IMR-90 (cell line): ENCODE results near the gene SPINK4. TPM values are rescaled to one million over a fixed set of nuclear protein-coding genes. Genes with fewer than 3 reads are reported as not detected.

Experiments used
- ATAC-seq: fragments of 200-7000 bp; cut with Tn5 transposase; 2 replicates; pipeline ENCODE4 v1.9.1; 2020; ENCODE audit warnings: low read depth, mild to moderate bottlenecking, moderate library complexity
- BruUV-seq: library from RNA; stranded (reverse); fragments of 400-500 nt; replicated peaks from 2 replicates; lab custom pipeline; 2021; lab: Mats Ljungman, UMichigan
- CTCF ChIA-PET: fragments of 300-600 bp; formaldehyde crosslinking; extraction: SDS; loops from one replicate; lab custom pipeline; 2021; ENCODE audit warnings: antibody characterized with exemption; lab: Yijun Ruan, JAX
- POLR2A ChIA-PET: fragments of 300-600 bp; sonication (Branson Sonifier 250); formaldehyde crosslinking; loops from one replicate; lab custom pipeline; 2022; ENCODE audit warnings: antibody characterized with exemption; ENCODE audit not compliant: unreplicated experiment; lab: Charles Lee
- DNase-seq: peaks from one replicate; pipeline ENCODE4 v3.0.0; 2013
- H2AFZ ChIP-seq: replicated peaks from 2 replicates; pipeline ENCODE3; 2013; ENCODE audit warnings: low read length, mild to moderate bottlenecking; ENCODE audit not compliant: poor library complexity
- H2AK5ac ChIP-seq: 2 replicates; pipeline ENCODE4 v1.6.1; 2013; ENCODE audit warnings: low read depth, low read length, inconsistent platforms
- H2AK9ac ChIP-seq: replicated peaks from 2 replicates; pipeline ENCODE3; 2013; ENCODE audit warnings: mild to moderate bottlenecking, low read depth, low read length, moderate library complexity; ENCODE audit not compliant: poor library complexity
- H2BK120ac ChIP-seq: 2 replicates; pipeline ENCODE4 v1.6.1; 2013; ENCODE audit warnings: low read depth, low read length, inconsistent platforms
- H2BK15ac ChIP-seq: 3 replicates; pipeline ENCODE4 v1.6.1; 2013; ENCODE audit warnings: low read depth, low read length, inconsistent platforms
- H2BK20ac ChIP-seq: 2 replicates; pipeline ENCODE4 v1.6.1; 2013; ENCODE audit warnings: low read depth, mild to moderate bottlenecking, inconsistent platforms, low read length, moderate library complexity
- H2BK5ac ChIP-seq: 2 replicates; pipeline ENCODE4 v1.6.1; 2013; ENCODE audit warnings: mild to moderate bottlenecking, low read depth, low read length, inconsistent platforms; ENCODE audit not compliant: poor library complexity, severe bottlenecking
- H3K14ac ChIP-seq: replicated peaks from 2 replicates; pipeline ENCODE4 v1.6.1; 2013; ENCODE audit warnings: low read depth, low read length, inconsistent platforms
- H3K18ac ChIP-seq: 2 replicates; pipeline ENCODE4 v1.6.1; 2013; ENCODE audit warnings: low read depth, low read length, control low read depth
- H3K23ac ChIP-seq: 2 replicates; pipeline ENCODE4 v1.6.1; 2013; ENCODE audit warnings: low read depth, low read length, inconsistent platforms
- H3K27ac ChIP-seq: 2 replicates; pipeline ENCODE4 v1.5.1; 2013; ENCODE audit warnings: mild to moderate bottlenecking, control low read depth, low read length; ENCODE audit not compliant: insufficient read depth
- H3K27me3 ChIP-seq: 2 replicates; pipeline ENCODE4 v1.6.1; 2013; ENCODE audit warnings: low read length; ENCODE audit not compliant: control insufficient read depth, insufficient read depth
- H3K36me3 ChIP-seq: 2 replicates; pipeline ENCODE4 v1.6.1; 2013; ENCODE audit warnings: low read length, mixed read lengths; ENCODE audit not compliant: control insufficient read depth, insufficient read depth
- H3K4ac ChIP-seq: 2 replicates; pipeline ENCODE4 v1.6.1; 2013; ENCODE audit warnings: low read depth, low read length, inconsistent platforms
- H3K4me1 ChIP-seq: 2 replicates; pipeline ENCODE4 v1.6.1; 2013; ENCODE audit warnings: low read length, mixed read lengths; ENCODE audit not compliant: control insufficient read depth, insufficient read depth
- H3K4me2 ChIP-seq: 2 replicates; pipeline ENCODE4 v1.6.1; 2013; ENCODE audit warnings: low read depth, mild to moderate bottlenecking, control low read depth, low read length, moderate library complexity
- H3K4me3 ChIP-seq: 2 replicates; pipeline ENCODE4 v1.5.1; 2013; ENCODE audit warnings: low read depth, mild to moderate bottlenecking, control low read depth, low read length, moderate library complexity; ENCODE audit not compliant: insufficient read depth
- H3K56ac ChIP-seq: 2 replicates; pipeline ENCODE4 v1.6.1; 2013; ENCODE audit warnings: low read length, inconsistent platforms; ENCODE audit not compliant: insufficient read depth; ENCODE audit errors: extremely low read depth
- H3K79me1 ChIP-seq, 2 experiments: 2 replicates each; pipeline ENCODE4 v1.6.1; 2013; ENCODE audit warnings: low read length in 2 of 2, inconsistent platforms in 1 of 2, low read depth in 1 of 2
- H3K9ac ChIP-seq: 2 replicates; pipeline ENCODE4 v1.6.1; 2013; ENCODE audit warnings: low read depth, low read length, control low read depth
- H3K9me1 ChIP-seq: 2 replicates; pipeline ENCODE4 v1.6.1; 2013; ENCODE audit warnings: low read length, inconsistent platforms; ENCODE audit not compliant: insufficient read depth
- H3K9me3 ChIP-seq: 2 replicates; pipeline ENCODE4 v1.6.1; 2013; ENCODE audit warnings: low read length; ENCODE audit not compliant: control insufficient read depth, insufficient read depth
- H4K20me1 ChIP-seq: 2 replicates; pipeline ENCODE4 v1.6.1; 2013; ENCODE audit warnings: low read length, inconsistent platforms; ENCODE audit not compliant: insufficient read depth
- H4K5ac ChIP-seq: 2 replicates; pipeline ENCODE4 v1.6.1; 2013; ENCODE audit warnings: mild to moderate bottlenecking, low read depth, low read length, control low read depth
- H4K8ac ChIP-seq, 2 experiments: 2 replicates each; pipeline ENCODE4 v1.6.1; 2013; ENCODE audit warnings: low read depth in 2 of 2, low read length in 2 of 2, control low read depth in 1 of 2, inconsistent platforms in 1 of 2
- H4K91ac ChIP-seq: 2 replicates; pipeline ENCODE4 v1.6.1; 2013; ENCODE audit warnings: low read depth, low read length, inconsistent platforms; ENCODE audit not compliant: insufficient read depth
- BHLHE40 ChIP-seq: fragments of 150-350 bp; IDR thresholded peaks from 2 replicates; pipeline ENCODE4 v1.6.1; 2016; ENCODE audit warnings: mild to moderate bottlenecking, low read depth, low read length
- CEBPB ChIP-seq: IDR thresholded peaks from 2 replicates; pipeline ENCODE4 v1.6.1; 2012; ENCODE audit warnings: low read depth, low read length, improper control_type of control experiment
- CHD1 ChIP-seq: IDR thresholded peaks from 2 replicates; pipeline ENCODE4 v1.6.1; 2012; ENCODE audit warnings: low read depth, low read length, improper control_type of control experiment
- FOS ChIP-seq: fragments of 150-350 bp; IDR thresholded peaks from 2 replicates; pipeline ENCODE4 v1.6.1; 2016; ENCODE audit warnings: low read depth, low read length
- MAFK ChIP-seq: IDR thresholded peaks from 2 replicates; pipeline ENCODE4 v1.6.1; 2012; ENCODE audit warnings: low read depth, low read length, improper control_type of control experiment
- MAZ ChIP-seq: IDR thresholded peaks from 2 replicates; pipeline ENCODE4 v1.6.1; 2012; ENCODE audit warnings: low read depth, mild to moderate bottlenecking, low read length, improper control_type of control experiment, moderate library complexity, borderline replicate concordance
- MXI1 ChIP-seq: IDR thresholded peaks from 2 replicates; pipeline ENCODE4 v1.6.1; 2012; ENCODE audit warnings: low read depth, mild to moderate bottlenecking, low read length, moderate library complexity, borderline replicate concordance
- NFE2L2 ChIP-seq: fragments of 150-350 bp; IDR thresholded peaks from 2 replicates; pipeline ENCODE4 v1.6.1; 2016; ENCODE audit warnings: low read depth, mild to moderate bottlenecking, low read length
- POLR2A ChIP-seq: IDR thresholded peaks from 2 replicates; pipeline ENCODE4 v1.6.1; 2012; ENCODE audit warnings: mild to moderate bottlenecking, low read depth, low read length
- RAD21 ChIP-seq: IDR thresholded peaks from 2 replicates; pipeline ENCODE4 v1.6.1; 2012; ENCODE audit warnings: low read length, improper control_type of control experiment
- RCOR1 ChIP-seq: IDR thresholded peaks from 2 replicates; pipeline ENCODE4 v1.6.1; 2012; ENCODE audit warnings: mild to moderate bottlenecking, low read length, improper control_type of control experiment; ENCODE audit not compliant: insufficient replicate concordance
- RFX5 ChIP-seq: IDR thresholded peaks from 2 replicates; pipeline ENCODE4 v1.8.0; 2012; ENCODE audit warnings: low read depth, mild to moderate bottlenecking, low read length, moderate library complexity
- SMC3 ChIP-seq: fragments of 150-350 bp; IDR thresholded peaks from 2 replicates; pipeline ENCODE4 v1.6.1; 2016; ENCODE audit warnings: low read depth, mild to moderate bottlenecking, antibody characterized with exemption, low read length, moderate library complexity
- WGBS, 2 experiments: methylation state at CpG; one replicate each; pipeline versions ENCODE4 v1.1.5 to v1.1.7; 2013; ENCODE audit warnings: missing lambda C conversion rate in 2 of 2; ENCODE audit not compliant: insufficient read length in 1 of 2; ENCODE audit errors: extremely low coverage in 2 of 2; 5-methylcytosine and 5-hydroxymethylcytosine counted together
- dilution Hi-C: fragments of 300-500 bp; cut with HindIII; formaldehyde crosslinking; loops from one replicate; pipeline ENCODE4 v1.14.3; 2018; ENCODE audit warnings: low sequenced_read_pairs; ENCODE audit not compliant: unreplicated experiment
- in situ Hi-C: fragments of 300-500 bp; cut with MboI; formaldehyde crosslinking; loops from 3 replicates; pipeline ENCODE4 v1.14.3; 2019; ENCODE audit warnings: low sequenced_read_pairs, inconsistent platforms, mixed read lengths
- intact Hi-C: fragments of 100-400 bp; cut with micrococcal nuclease; formaldehyde crosslinking; loops from 2 replicates; pipeline ENCODE4 v1.10.0; 2022
- polyA plus RNA-seq, 3 experiments: library from polyadenylated mRNA; depleted of rRNA; stranded (reverse); fragments of >200 nt; gene quantifications; 2 replicates each; pipeline ENCODE4 v1.2.3, GENCODE V29; 2012; ENCODE audit warnings: low replicate concordance in 1 of 3
- total RNA-seq: library from RNA; depleted of rRNA; stranded (reverse); fragments of >200 nt; gene quantifications from 2 replicates; pipeline ENCODE4 v1.2.3, GENCODE V29; 2012
- TF ChIP-seq, protein P1 (sequence below): fragments of 150-350 bp; IDR thresholded peaks from 2 replicates; pipeline ENCODE4 v1.6.1; 2016; ENCODE audit warnings: low read depth, mild to moderate bottlenecking, low read length, moderate library complexity, borderline replicate concordance
- TF ChIP-seq, protein P2 (sequence below): fragments of 150-350 bp; IDR thresholded peaks from 2 replicates; pipeline ENCODE4 v1.6.1; 2017; ENCODE audit warnings: mild to moderate bottlenecking, antibody characterized with exemption, low read length, low read depth
- TF ChIP-seq, protein P3 (sequence below): conservative IDR thresholded peaks from 2 replicates; pipeline ENCODE4 v1.5.1; 2012; ENCODE audit warnings: mild to moderate bottlenecking, low read depth, low read length, improper control_type of control experiment

SPINK4 gene
- total and polyA plus RNA-seq, 2 of the 4 experiments (the other 2 are of a cell fraction), result not detected

DNA sequence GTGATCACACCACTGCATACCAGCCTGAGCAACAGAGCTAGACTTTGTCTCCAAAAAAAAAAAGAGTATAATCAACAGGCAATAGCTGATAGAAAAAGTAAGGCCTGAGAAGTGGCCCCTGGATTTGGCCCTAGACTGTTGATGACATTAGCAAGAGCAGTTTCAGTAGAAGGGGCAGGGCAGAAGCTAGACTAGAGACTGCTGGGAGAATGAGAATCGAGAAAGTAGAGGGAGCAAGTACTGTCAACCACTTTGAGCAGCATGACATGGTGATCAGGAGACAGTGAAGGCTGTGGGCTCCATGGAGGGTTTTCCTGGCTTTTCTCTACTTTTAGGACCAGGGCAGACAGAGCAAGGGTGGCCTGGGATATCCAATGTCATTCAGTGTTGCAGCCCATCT, 37.9 kb upstream of the SPINK4 start:
- 75% methylated on average over 1 of the region's 1 CpG; no CpG with 5 or more reads in 1 of the 2 experiments for WGBS, 2 experiments
- dilution Hi-C loops, result no loop called here
- in situ Hi-C loops, result no loop called here

More for the DNA sequence above, 37.9 kb upstream of the SPINK4 start:
- POLR2A ChIA-PET, result no interaction called here
- ATAC-seq (no peak), DNase-seq (no peak)
- peaks cover 17% of the 10 kb centered on the region for H3K27me3 ChIP-seq
- no peak overlapping the region for H3K23ac ChIP-seq
- no peak overlapping the region for H2BK20ac ChIP-seq
- no peak overlapping the region for H2AK9ac ChIP-seq
- no peak overlapping the region for H3K9ac ChIP-seq
- no peak overlapping the region for H3K56ac ChIP-seq
- H4K91ac ChIP-seq, result no peak overlapping the region
- H4K5ac ChIP-seq, result no peak overlapping the region
- no peak overlapping the region for H4K8ac ChIP-seq
- intact Hi-C loops, result no loop called here
- no peaks in the 10 kb centered on the region for H3K36me3 ChIP-seq
- H3K4me2 ChIP-seq, result no peak overlapping the region
- H2BK120ac ChIP-seq, result no peak overlapping the region
- H3K27ac ChIP-seq, result no peak overlapping the region
- no TSS peak for BruUV-seq
- no peak overlapping the region for H2AK5ac ChIP-seq
- H2BK5ac ChIP-seq, result no peak overlapping the region
- H3K4me1 ChIP-seq, result peaks cover 6% of the 10 kb centered on the region
- H3K18ac ChIP-seq, result no peak overlapping the region
- H2AFZ ChIP-seq, result no peak overlapping the region
- H3K9me3 ChIP-seq, result no peaks in the 10 kb centered on the region
- no peak overlapping the region for H3K4ac ChIP-seq
- H3K9me1 ChIP-seq, result no peaks in the 10 kb centered on the region
- TF ChIP-seq CEBPB, result no peak
- no peak for TF ChIP-seq FOS
- TF ChIP-seq RFX5, result no peak
- TF ChIP-seq SMC3, result no peak
- no peak for TF ChIP-seq MAZ
- TF ChIP-seq, protein P1, sequence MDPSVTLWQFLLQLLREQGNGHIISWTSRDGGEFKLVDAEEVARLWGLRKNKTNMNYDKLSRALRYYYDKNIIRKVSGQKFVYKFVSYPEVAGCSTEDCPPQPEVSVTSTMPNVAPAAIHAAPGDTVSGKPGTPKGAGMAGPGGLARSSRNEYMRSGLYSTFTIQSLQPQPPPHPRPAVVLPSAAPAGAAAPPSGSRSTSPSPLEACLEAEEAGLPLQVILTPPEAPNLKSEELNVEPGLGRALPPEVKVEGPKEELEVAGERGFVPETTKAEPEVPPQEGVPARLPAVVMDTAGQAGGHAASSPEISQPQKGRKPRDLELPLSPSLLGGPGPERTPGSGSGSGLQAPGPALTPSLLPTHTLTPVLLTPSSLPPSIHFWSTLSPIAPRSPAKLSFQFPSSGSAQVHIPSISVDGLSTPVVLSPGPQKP, result no peak
- TF ChIP-seq RAD21, result no peak
- TF ChIP-seq POLR2A, result no peak
- no peak for TF ChIP-seq MXI1
- TF ChIP-seq, protein P2, sequence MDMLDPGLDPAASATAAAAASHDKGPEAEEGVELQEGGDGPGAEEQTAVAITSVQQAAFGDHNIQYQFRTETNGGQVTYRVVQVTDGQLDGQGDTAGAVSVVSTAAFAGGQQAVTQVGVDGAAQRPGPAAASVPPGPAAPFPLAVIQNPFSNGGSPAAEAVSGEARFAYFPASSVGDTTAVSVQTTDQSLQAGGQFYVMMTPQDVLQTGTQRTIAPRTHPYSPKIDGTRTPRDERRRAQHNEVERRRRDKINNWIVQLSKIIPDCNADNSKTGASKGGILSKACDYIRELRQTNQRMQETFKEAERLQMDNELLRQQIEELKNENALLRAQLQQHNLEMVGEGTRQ, result no peak
- TF ChIP-seq MAFK, result no peak
- TF ChIP-seq, protein P3, sequence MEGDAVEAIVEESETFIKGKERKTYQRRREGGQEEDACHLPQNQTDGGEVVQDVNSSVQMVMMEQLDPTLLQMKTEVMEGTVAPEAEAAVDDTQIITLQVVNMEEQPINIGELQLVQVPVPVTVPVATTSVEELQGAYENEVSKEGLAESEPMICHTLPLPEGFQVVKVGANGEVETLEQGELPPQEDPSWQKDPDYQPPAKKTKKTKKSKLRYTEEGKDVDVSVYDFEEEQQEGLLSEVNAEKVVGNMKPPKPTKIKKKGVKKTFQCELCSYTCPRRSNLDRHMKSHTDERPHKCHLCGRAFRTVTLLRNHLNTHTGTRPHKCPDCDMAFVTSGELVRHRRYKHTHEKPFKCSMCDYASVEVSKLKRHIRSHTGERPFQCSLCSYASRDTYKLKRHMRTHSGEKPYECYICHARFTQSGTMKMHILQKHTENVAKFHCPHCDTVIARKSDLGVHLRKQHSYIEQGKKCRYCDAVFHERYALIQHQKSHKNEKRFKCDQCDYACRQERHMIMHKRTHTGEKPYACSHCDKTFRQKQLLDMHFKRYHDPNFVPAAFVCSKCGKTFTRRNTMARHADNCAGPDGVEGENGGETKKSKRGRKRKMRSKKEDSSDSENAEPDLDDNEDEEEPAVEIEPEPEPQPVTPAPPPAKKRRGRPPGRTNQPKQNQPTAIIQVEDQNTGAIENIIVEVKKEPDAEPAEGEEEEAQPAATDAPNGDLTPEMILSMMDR, result no peak
- TF ChIP-seq BHLHE40, result no peak
- no peak for TF ChIP-seq CHD1
- TF ChIP-seq RCOR1, result no peak
- TF ChIP-seq NFE2L2, result no peak
- CTCF ChIA-PET, result no interaction called here
- H3K4me3 ChIP-seq, result no peak overlapping the region
- no peak overlapping the region for H3K14ac ChIP-seq
- no peak overlapping the region for H2BK15ac ChIP-seq
- H3K79me1 ChIP-seq, result no peaks in the 10 kb centered on the region
- no peaks in the 10 kb centered on the region for H4K20me1 ChIP-seq
